Osteoblast (primary cell): ENCODE measurements around the gene BPIFB4. TPM values are rescaled to one million over a fixed set of nuclear protein-coding genes. Genes with fewer than 3 reads are reported as not detected.

Experiments used
- DNase-seq: peaks from one replicate; pipeline ENCODE4 v3.0.0; 2011; ENCODE audit warnings: low spot score, mixed read lengths; ENCODE audit not compliant: insufficient read length; ENCODE audit errors: missing footprints
- H2AFZ ChIP-seq: 2 replicates; pipeline ENCODE4 v1.6.0; 2011; ENCODE audit warnings: mild to moderate bottlenecking, low read length
- H3K27ac ChIP-seq: 2 replicates; pipeline ENCODE4 v1.5.1; 2011; ENCODE audit warnings: mild to moderate bottlenecking, low read depth, low read length, moderate library complexity
- H3K27me3 ChIP-seq: 2 replicates; pipeline ENCODE4 v1.6.0; 2012; ENCODE audit warnings: mild to moderate bottlenecking, control low read depth, inconsistent platforms, low read length, moderate library complexity; ENCODE audit not compliant: insufficient read depth
- H3K36me3 ChIP-seq: 2 replicates; pipeline ENCODE4 v1.5.1; 2011; ENCODE audit warnings: mild to moderate bottlenecking, low read length, control low read depth, moderate library complexity; ENCODE audit not compliant: insufficient read depth
- H3K4me1 ChIP-seq: 2 replicates; pipeline ENCODE4 v1.5.1; 2011; ENCODE audit warnings: mild to moderate bottlenecking, low read length, control low read depth, moderate library complexity; ENCODE audit not compliant: insufficient read depth
- H3K4me2 ChIP-seq: 2 replicates; pipeline ENCODE4 v1.6.0; 2011; ENCODE audit warnings: mild to moderate bottlenecking, low read length; ENCODE audit not compliant: insufficient read depth
- H3K4me3 ChIP-seq: fragments of 200-600 bp; sonication (generic); 3 replicates; pipeline ENCODE4 v1.5.1; 2012; ENCODE audit warnings: mild to moderate bottlenecking, low read length, inconsistent platforms; ENCODE audit not compliant: insufficient read depth
- H3K79me2 ChIP-seq: 2 replicates; pipeline ENCODE4 v1.6.0; 2012; ENCODE audit warnings: mild to moderate bottlenecking, low read length, control low read depth, inconsistent platforms; ENCODE audit not compliant: insufficient read depth
- H3K9me3 ChIP-seq: 2 replicates; pipeline ENCODE4 v1.5.1; 2011; ENCODE audit warnings: low read depth, low read length, control low read depth
- H4K20me1 ChIP-seq: 2 replicates; pipeline ENCODE4 v1.6.0; 2012; ENCODE audit warnings: mild to moderate bottlenecking, low read length, control low read depth; ENCODE audit not compliant: insufficient read depth
- CTCF ChIP-seq: IDR thresholded peaks from 2 replicates; pipeline ENCODE4 v1.5.1; 2011; ENCODE audit warnings: mild to moderate bottlenecking, low read depth, low read length, moderate library complexity; ENCODE audit errors: extremely low read depth
- total RNA-seq: library from RNA; depleted of rRNA; stranded (reverse); fragments of >200 nt; gene quantifications from 2 replicates; pipeline ENCODE4 v1.2.3, GENCODE V29; 2012

Gene BPIFB4
- total RNA-seq, 1 donor: not detected

- no peak for DNase-seq
Measured at GRCh38 chr20:33032555-33032954, 46.9 kb upstream of the BPIFB4 start.

GRCh38 chr20:33033381-33033780, 46.1 kb upstream of the BPIFB4 start:
- Histone ChIP-seq H3K79me2 (no peaks in the 10 kb centered on the region), H3K4me2 (no peak overlapping the region), H4K20me1 (no peaks in the 10 kb centered on the region), H2AFZ (no peak overlapping the region), H3K36me3 (no peaks in the 10 kb centered on the region), H3K4me3 (no peak overlapping the region), H3K4me1 (no peaks in the 10 kb centered on the region), H3K27me3 (no peaks in the 10 kb centered on the region), H3K9me3 (no peaks in the 10 kb centered on the region), H3K27ac (no peak overlapping the region)
- no peak for DNase-seq
- no peak for TF ChIP-seq CTCF

More at GRCh38 chr20:33032555-33032954, 46.9 kb upstream of the BPIFB4 start:
- no peak overlapping the region for H3K27ac ChIP-seq
- no peaks in the 10 kb centered on the region for H3K27me3 ChIP-seq
- H3K79me2 ChIP-seq: no peaks in the 10 kb centered on the region
- H3K36me3 ChIP-seq: no peaks in the 10 kb centered on the region
- no peaks in the 10 kb centered on the region for H3K4me1 ChIP-seq
- H3K4me3 ChIP-seq: no peak overlapping the region
- no peaks in the 10 kb centered on the region for H4K20me1 ChIP-seq
- no peaks in the 10 kb centered on the region for H3K9me3 ChIP-seq
- H3K4me2 ChIP-seq: no peak overlapping the region
- H2AFZ ChIP-seq: no peak overlapping the region
- no peak for TF ChIP-seq CTCF

- no peak for DNase-seq
- Histone ChIP-seq H3K79me2 (no peaks in the 10 kb centered on the region), H3K27ac (no peak overlapping the region), H4K20me1 (no peaks in the 10 kb centered on the region), H3K27me3 (no peaks in the 10 kb centered on the region), H3K4me2 (no peak overlapping the region), H3K4me1 (no peaks in the 10 kb centered on the region), H2AFZ (no peak overlapping the region), H3K9me3 (no peaks in the 10 kb centered on the region), H3K4me3 (no peak overlapping the region), H3K36me3 (no peaks in the 10 kb centered on the region)
- no peak for TF ChIP-seq CTCF
Measured at GRCh38 chr20:33034115-33034514, 45.3 kb upstream of the BPIFB4 start.

GRCh38 chr20:33034901-33035492, 44.4 kb upstream of the BPIFB4 start:
- Histone ChIP-seq H3K27ac (no peak overlapping the region), H3K36me3 (no peaks in the 10 kb centered on the region), H3K27me3 (no peaks in the 10 kb centered on the region), H3K4me1 (no peaks in the 10 kb centered on the region), H2AFZ (no peak overlapping the region), H4K20me1 (no peaks in the 10 kb centered on the region), H3K9me3 (no peaks in the 10 kb centered on the region), H3K4me3 (no peak overlapping the region), H3K4me2 (no peak overlapping the region), H3K79me2 (no peaks in the 10 kb centered on the region)
- TF ChIP-seq CTCF: no peak
- DNase-seq: no peak
